Immature natural killer cell (primary cell): Measurements from ENCODE around the gene TTC3. TPM values are rescaled to one million over a fixed set of nuclear protein-coding genes. Genes with fewer than 3 reads are reported as not detected.
A peak's percentile ranks its signal among the peaks of the same experiment; 100 is the strongest.

Experiments
- DNase-seq, 3 donors: peaks; one replicate each; pipeline ENCODE4 v3.0.0; 2022; ENCODE audit warnings: mixed read lengths in 1 of 3
- H3K27ac Mint-ChIP-seq, 6 donors: one replicate each; pipeline ENCODE4 v1.8.0; 2020; ENCODE audit warnings: mixed read lengths in 6 of 6, mild to moderate bottlenecking in 5 of 6, inconsistent platforms in 4 of 6, moderate library complexity in 3 of 6
- H3K27me3 Mint-ChIP-seq, 3 donors: one replicate each; pipeline ENCODE4 v1.8.0; 2020 to 2021; ENCODE audit warnings: low read depth in 3 of 3, mild to moderate bottlenecking in 3 of 3, mixed read lengths in 3 of 3, moderate library complexity in 3 of 3, inconsistent platforms in 1 of 3
- H3K36me3 Mint-ChIP-seq, 3 donors: one replicate each; pipeline ENCODE4 v1.8.0; 2020; ENCODE audit warnings: mixed read lengths in 3 of 3, inconsistent platforms in 2 of 3, mild to moderate bottlenecking in 2 of 3
- H3K4me1 Mint-ChIP-seq, 2 donors: one replicate each; pipeline ENCODE4 v1.8.0; 2020; ENCODE audit warnings: inconsistent platforms in 2 of 2, mild to moderate bottlenecking in 2 of 2, mixed read lengths in 2 of 2, moderate library complexity in 1 of 2
- H3K4me3 Mint-ChIP-seq, 5 donors: one replicate each; pipeline ENCODE4 v1.8.0; 2020; ENCODE audit warnings: mild to moderate bottlenecking in 5 of 5, mixed read lengths in 5 of 5, inconsistent platforms in 3 of 5, moderate library complexity in 3 of 5
- H3K9me3 Mint-ChIP-seq, 6 donors: one replicate each; pipeline ENCODE4 v1.8.0; 2020; ENCODE audit warnings: mild to moderate bottlenecking in 6 of 6, mixed read lengths in 6 of 6, inconsistent platforms in 4 of 6, moderate library complexity in 3 of 6
- polyA plus RNA-seq, 3 donors: library from polyadenylated mRNA; unstranded; fragments of 300-500 nt; fragmentation: Illumina TruSeq; gene quantifications; one replicate each; pipeline ENCODE4 v1.2.3, GENCODE V29; 2021

Gene TTC3
- polyA plus RNA-seq, 3 donors from 2014 or later: 26.9 to 67.8 (median 31.2) TPM

DNA sequence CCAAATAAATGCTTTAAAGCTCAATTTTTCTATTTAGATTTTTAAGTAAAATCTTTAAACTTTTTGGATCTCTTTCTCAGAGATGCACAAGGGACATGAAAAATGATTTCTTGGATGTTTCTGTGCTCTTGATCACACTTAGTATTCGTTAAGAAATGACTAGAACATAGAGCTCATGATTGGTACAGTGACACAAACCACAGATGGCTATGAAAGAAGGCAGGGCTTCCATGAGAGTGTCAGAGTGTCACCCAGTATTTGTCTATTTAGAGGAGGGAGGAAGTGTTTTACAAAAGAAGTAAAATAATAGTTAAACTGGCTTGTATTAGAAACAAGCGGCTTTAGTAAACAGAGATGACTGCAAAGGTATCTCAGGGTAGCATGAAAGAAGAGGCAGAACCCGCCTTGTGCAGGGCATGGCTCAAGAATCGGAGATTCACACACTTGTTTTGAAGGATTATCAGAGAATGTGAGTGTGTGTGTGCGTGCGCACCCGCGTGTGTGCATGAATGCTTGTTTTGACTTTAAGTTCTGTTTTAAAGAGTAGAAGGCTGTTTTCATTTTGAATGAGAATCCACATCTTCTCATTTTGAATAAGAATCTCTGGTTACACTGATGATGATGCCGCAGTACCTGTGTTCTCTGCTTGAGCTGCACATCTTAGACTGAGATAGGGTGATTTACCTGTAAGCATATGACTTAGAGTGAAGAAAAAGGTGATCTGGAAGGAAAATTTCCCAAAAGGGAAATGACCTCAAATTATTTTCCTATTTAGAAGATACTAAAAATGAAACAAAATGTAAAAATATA lies 111.9 kb downstream of the TTC3 start:
- Mint-ChIP-seq H3K4me1 (peaks cover 0 to 2% of the 10 kb centered on the region in 2 donors), H3K9me3 (no peaks in the 10 kb centered on the region), H3K4me3 (no peak overlapping the region), H3K27me3 (peaks cover 0 to 2% (median 0%) of the 10 kb centered on the region in 3 donors), H3K36me3 (peaks cover 10 to 36% (median 25%) of the 10 kb centered on the region in 3 donors), H3K27ac (peak overlapping the region in 1 of 6 donors; percentile 3)
- no peak for DNase-seq

GRCh38 chr21:37186983-37187382 lies 113.9 kb downstream of the TTC3 start:
- H3K4me1 Mint-ChIP-seq: peaks cover 3 to 5% of the 10 kb centered on the region in 2 donors
- H3K27ac Mint-ChIP-seq: no peak overlapping the region
- no peak overlapping the region for H3K4me3 Mint-ChIP-seq
- H3K27me3 Mint-ChIP-seq: peaks cover 0 to 2% (median 0%) of the 10 kb centered on the region in 3 donors
- DNase-seq: no peak
- no peaks in the 10 kb centered on the region for H3K9me3 Mint-ChIP-seq
- H3K36me3 Mint-ChIP-seq: peaks cover 12 to 39% (median 25%) of the 10 kb centered on the region in 3 donors

DNA sequence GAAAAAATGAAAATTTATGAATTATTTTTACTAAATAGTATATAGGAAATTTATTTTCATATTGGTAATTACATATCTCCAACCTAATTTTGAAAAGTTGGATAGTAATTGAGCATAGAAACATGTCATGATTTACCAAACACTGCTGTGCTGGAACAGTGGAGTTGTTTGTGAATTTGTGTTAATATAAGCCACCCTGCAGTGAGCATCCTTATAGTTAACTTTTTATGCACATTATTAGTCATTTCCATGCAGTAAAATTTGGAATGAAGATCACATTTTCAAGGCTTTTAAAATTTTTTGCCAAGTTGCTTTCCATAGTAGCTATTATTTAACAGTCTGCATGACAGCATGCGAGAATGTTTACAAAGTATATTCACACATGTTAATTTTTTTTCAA lies 115.8 kb downstream of the TTC3 start:
- Mint-ChIP-seq H3K27ac (no peak overlapping the region), H3K4me3 (no peak overlapping the region), H3K36me3 (peaks cover 18 to 48% (median 42%) of the 10 kb centered on the region in 3 donors), H3K27me3 (peaks cover 0 to 2% (median 0%) of the 10 kb centered on the region in 3 donors), H3K9me3 (no peaks in the 10 kb centered on the region), H3K4me1 (peaks cover 6% of the 10 kb centered on the region in 2 donors)
- no peak for DNase-seq

DNA sequence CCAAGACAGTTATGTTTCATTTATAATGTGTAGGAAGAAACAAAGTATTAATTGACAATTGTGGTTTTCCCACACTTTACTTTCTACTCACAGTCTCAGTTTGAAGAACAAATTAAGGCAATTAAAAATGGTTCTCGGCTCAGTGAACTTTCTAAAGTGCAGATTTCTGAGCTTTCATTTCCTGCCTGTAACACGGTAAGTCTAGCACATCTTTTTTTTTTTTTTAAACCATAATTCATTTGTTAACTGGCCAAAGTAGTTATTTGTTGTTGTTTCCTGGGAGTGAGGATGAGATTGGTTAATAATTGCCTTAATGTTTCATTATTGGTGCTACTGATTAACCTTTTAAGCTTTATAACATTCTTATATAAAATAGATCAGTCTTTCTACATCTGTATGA lies 119.0 kb downstream of the TTC3 start:
- H3K36me3 Mint-ChIP-seq: peaks cover 34 to 48% (median 47%) of the 10 kb centered on the region in 3 donors
- peaks cover 6% of the 10 kb centered on the region in 2 donors for H3K4me1 Mint-ChIP-seq
- H3K9me3 Mint-ChIP-seq: no peaks in the 10 kb centered on the region
- no peak for DNase-seq
- no peak overlapping the region for H3K4me3 Mint-ChIP-seq
- H3K27ac Mint-ChIP-seq: peak overlapping the region in 1 of 6 donors; percentile 53
- H3K27me3 Mint-ChIP-seq: peaks cover 0 to 2% (median 0%) of the 10 kb centered on the region in 3 donors

DNA sequence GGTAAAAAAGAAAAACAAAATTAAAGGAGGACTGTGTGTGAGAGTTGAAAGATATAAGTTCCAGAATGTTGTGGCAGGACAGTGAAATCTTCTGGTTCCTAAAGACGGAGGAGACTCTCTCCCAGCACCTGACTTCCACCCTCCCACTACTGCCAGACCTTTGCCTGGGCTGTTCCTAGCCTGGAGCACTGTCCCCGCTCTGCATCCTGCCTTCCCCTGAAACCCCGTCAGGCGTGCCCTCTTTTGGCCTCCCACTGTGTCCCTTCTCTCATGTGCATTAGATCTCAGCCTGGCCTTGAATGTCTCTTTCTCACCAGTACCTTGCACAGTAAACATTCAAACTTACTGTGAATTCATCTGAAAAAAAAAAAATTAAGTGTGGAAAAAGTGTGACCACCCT lies 120.0 kb downstream of the TTC3 start:
- Mint-ChIP-seq H3K4me1 (peaks cover 6% of the 10 kb centered on the region in 2 donors), H3K36me3 (peaks cover 36 to 52% (median 44%) of the 10 kb centered on the region in 3 donors), H3K27me3 (peaks cover 0 to 2% (median under 1%) of the 10 kb centered on the region in 3 donors), H3K9me3 (no peaks in the 10 kb centered on the region), H3K4me3 (no peak overlapping the region), H3K27ac (no peak overlapping the region)
- no peak for DNase-seq

DNA sequence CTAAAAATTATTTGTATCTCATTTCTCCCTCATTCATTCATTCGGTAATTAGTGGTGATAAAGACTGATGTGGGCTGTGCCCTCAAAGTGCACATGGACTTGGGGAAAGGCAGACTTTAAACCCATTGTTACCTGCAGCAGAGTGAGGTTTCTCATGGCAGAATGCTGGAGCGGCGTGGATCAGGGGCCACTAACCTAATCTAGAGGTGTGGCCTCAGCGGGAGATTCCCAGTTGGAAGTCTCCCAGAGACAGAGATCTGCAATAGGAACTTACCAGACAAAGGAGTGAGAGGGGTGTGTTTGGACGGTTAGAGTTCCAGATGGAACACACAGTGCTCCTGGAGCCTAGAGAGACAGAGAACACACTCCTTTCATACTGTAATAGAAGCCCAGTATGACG lies 120.6 kb downstream of the TTC3 start:
- no peaks in the 10 kb centered on the region for H3K9me3 Mint-ChIP-seq
- H3K27ac Mint-ChIP-seq: no peak overlapping the region
- no peak for DNase-seq
- no peak overlapping the region for H3K4me3 Mint-ChIP-seq
- H3K27me3 Mint-ChIP-seq: peaks cover 0 to 3% (median 2%) of the 10 kb centered on the region in 3 donors
- H3K36me3 Mint-ChIP-seq: peaks cover 37 to 50% (median 43%) of the 10 kb centered on the region in 3 donors
- H3K4me1 Mint-ChIP-seq: peaks cover 6% of the 10 kb centered on the region in 2 donors

GRCh38 chr21:37195059-37195458 lies 122.0 kb downstream of the TTC3 start:
- Mint-ChIP-seq H3K4me3 (no peak overlapping the region), H3K9me3 (no peaks in the 10 kb centered on the region), H3K36me3 (peaks cover 39 to 51% (median 42%) of the 10 kb centered on the region in 3 donors), H3K27me3 (peaks cover 0 to 3% (median 2%) of the 10 kb centered on the region in 3 donors), H3K4me1 (peaks cover 6% of the 10 kb centered on the region in 2 donors), H3K27ac (peak overlapping the region in 1 of 6 donors; percentile 30)
- DNase-seq: no peak

- H3K4me1 Mint-ChIP-seq: peaks cover 6% of the 10 kb centered on the region in 2 donors
- no peak overlapping the region for H3K27ac Mint-ChIP-seq
- peaks cover 0 to 3% (median 2%) of the 10 kb centered on the region in 3 donors for H3K27me3 Mint-ChIP-seq
- no peak overlapping the region for H3K4me3 Mint-ChIP-seq
- no peak for DNase-seq
- H3K9me3 Mint-ChIP-seq: no peaks in the 10 kb centered on the region
- peaks cover 41 to 54% (median 45%) of the 10 kb centered on the region in 3 donors for H3K36me3 Mint-ChIP-seq
Observed at GRCh38 chr21:37195610-37196009, 122.6 kb downstream of the TTC3 start.

- Mint-ChIP-seq H3K27me3 (peaks cover 0 to 3% (median 2%) of the 10 kb centered on the region in 3 donors), H3K4me1 (peaks cover 3 to 5% of the 10 kb centered on the region in 2 donors), H3K36me3 (peaks cover 38 to 56% (median 42%) of the 10 kb centered on the region in 3 donors), H3K9me3 (no peaks in the 10 kb centered on the region), H3K27ac (peak overlapping the region in 1 of 6 donors; percentile 46), H3K4me3 (no peak overlapping the region)
- no peak for DNase-seq
Observed at GRCh38 chr21:37196847-37197246, 123.8 kb downstream of the TTC3 start.

- Mint-ChIP-seq H3K27me3 (peaks cover 0 to 3% (median 2%) of the 10 kb centered on the region in 3 donors), H3K9me3 (no peaks in the 10 kb centered on the region), H3K36me3 (peaks cover 37 to 56% (median 48%) of the 10 kb centered on the region in 3 donors), H3K27ac (no peak overlapping the region), H3K4me3 (no peak overlapping the region), H3K4me1 (no peaks in the 10 kb centered on the region)
- no peak for DNase-seq
Observed at GRCh38 chr21:37197746-37198145, 124.7 kb downstream of the TTC3 start.

DNA sequence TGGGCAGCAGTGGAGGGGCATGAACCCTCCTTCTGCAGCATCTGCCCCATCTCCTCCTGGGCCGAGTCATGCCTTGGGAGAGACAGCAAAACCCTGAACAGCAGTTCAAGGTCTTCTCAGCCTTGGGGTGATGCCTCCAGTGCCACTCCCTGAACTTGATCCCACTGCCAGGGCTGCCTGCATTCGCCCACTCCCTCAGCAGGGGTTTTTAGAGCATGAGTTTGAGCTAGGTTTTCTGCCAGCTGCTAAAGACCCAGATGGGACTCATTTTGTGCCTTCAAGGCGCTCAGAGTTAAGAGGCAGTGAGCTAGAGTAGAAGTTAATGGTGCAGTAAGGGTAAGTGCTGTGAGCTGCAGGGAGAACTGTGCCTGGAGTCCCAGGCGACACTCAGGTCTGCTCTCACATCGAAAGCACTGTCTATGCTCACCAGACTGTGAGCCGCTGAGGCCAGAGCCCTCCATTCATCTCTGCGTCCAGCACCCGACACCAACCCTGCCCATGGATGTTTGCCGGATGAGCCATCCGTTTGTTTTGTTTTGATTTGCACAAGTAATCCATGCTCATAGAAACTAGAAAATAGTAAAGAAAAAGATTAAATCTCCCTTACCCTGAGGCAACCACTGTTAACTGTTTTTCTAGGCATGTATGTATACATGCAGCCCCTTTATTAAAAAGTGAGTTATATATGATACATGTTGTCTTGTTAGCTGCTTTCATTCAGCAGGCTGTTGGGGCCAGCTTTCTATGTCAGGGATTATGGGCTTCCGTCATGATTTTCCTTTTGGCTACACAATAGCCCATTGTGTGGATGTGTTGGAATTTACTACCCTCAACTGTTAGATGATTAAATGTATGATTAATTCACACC lies 126.2 kb downstream of the TTC3 start:
- Mint-ChIP-seq H3K27ac (peak overlapping the region in 1 of 6 donors; percentile 46), H3K27me3 (peaks cover 0 to 4% (median 3%) of the 10 kb centered on the region in 3 donors), H3K9me3 (no peaks in the 10 kb centered on the region), H3K4me3 (no peak overlapping the region), H3K36me3 (peaks cover 32 to 59% (median 47%) of the 10 kb centered on the region in 3 donors), H3K4me1 (no peaks in the 10 kb centered on the region)
- no peak for DNase-seq

- no peaks in the 10 kb centered on the region for H3K9me3 Mint-ChIP-seq
- peaks cover 0 to 6% (median 3%) of the 10 kb centered on the region in 3 donors for H3K27me3 Mint-ChIP-seq
- H3K36me3 Mint-ChIP-seq: peaks cover 25 to 53% (median 41%) of the 10 kb centered on the region in 3 donors
- H3K27ac Mint-ChIP-seq: no peak overlapping the region
- no peaks in the 10 kb centered on the region for H3K4me1 Mint-ChIP-seq
- no peak overlapping the region for H3K4me3 Mint-ChIP-seq
- no peak for DNase-seq
Observed at GRCh38 chr21:37200641-37201480, 127.8 kb downstream of the TTC3 start.
